GM18867 (cell line): ENCODE data around the gene HAUS2.
"Not testable (repeated sequence)": the region's sequence is repeated elsewhere in the genome, so short reads cannot be mapped to it uniquely, and the experiment has no call there.

Experiments
- ATAC-seq: cut with Tn5 transposase; IDR thresholded peaks from one replicate; pipeline ENCODE4 v1.9.1; 2021; ENCODE audit warnings: mild to moderate bottlenecking, moderate library complexity; ENCODE audit not compliant: unreplicated experiment

HAUS2 gene

GRCh38 chr15:42575188-42576039, 26.8 kb downstream of the HAUS2 start, which contains the start of gene STARD9:
STARD9 (plus strand) TSS chr15:42575606; CDS start chr15:42575716, 110 bp downstream.
- peak; percentile 90 for ATAC-seq

- ATAC-seq = no peak
These were observed 27.5 kb downstream of the HAUS2 start for GRCh38 chr15:42576040-42576594.

GRCh38 chr15:42576776-42577175, 28.1 kb downstream of the HAUS2 start:
- no peak for ATAC-seq

- no peak for ATAC-seq
These were observed 28.9 kb downstream of the HAUS2 start for GRCh38 chr15:42577514-42578031.

- ATAC-seq = no peak
These were observed 30.4 kb downstream of the HAUS2 start for GRCh38 chr15:42578984-42579537.

- peak; percentile 73 for ATAC-seq
These were observed 32.7 kb downstream of the HAUS2 start for GRCh38 chr15:42581272-42581730.

GRCh38 chr15:42582569-42583375, 34.1 kb downstream of the HAUS2 start:
- ATAC-seq = no peak

GRCh38 chr15:42584031-42584765, 35.6 kb downstream of the HAUS2 start:
- no peak for ATAC-seq

GRCh38 chr15:42590619-42591237, 42.1 kb downstream of the HAUS2 start:
- no peak for ATAC-seq

GRCh38 chr15:42591238-42591934, 42.7 kb downstream of the HAUS2 start:
- ATAC-seq = no peak

- no peak for ATAC-seq
These were observed 44.1 kb downstream of the HAUS2 start for GRCh38 chr15:42592716-42593115.

GRCh38 chr15:42593143-42593542, 44.5 kb downstream of the HAUS2 start:
- ATAC-seq = no peak

GRCh38 chr15:42594095-42594494, 45.5 kb downstream of the HAUS2 start:
- no peak for ATAC-seq

GRCh38 chr15:42595626-42596240, 47.1 kb downstream of the HAUS2 start:
- no peak for ATAC-seq

- not testable (repeated sequence) for ATAC-seq
These were observed 52.7 kb downstream of the HAUS2 start for GRCh38 chr15:42601316-42601715.

GRCh38 chr15:42602501-42602900, 53.9 kb downstream of the HAUS2 start:
- no peak for ATAC-seq

- ATAC-seq = no peak
These were observed 55.3 kb downstream of the HAUS2 start for GRCh38 chr15:42603978-42604377.

GRCh38 chr15:42604894-42605744, 56.5 kb downstream of the HAUS2 start:
- no peak for ATAC-seq
